NOMO-1 (cell line): ENCODE results near the gene SLX4IP.

ENCODE experiments used
- DNase-seq, 2 experiments: peaks; one replicate each; lab custom pipeline; 2025; ENCODE audit not compliant: unreplicated experiment in 2 of 2; lab: John Stamatoyannopoulos, UW

Gene SLX4IP

GRCh38 chr20:10641467-10641866 lies 206.4 kb downstream of the SLX4IP start:
- DNase-seq: no peak

DNA sequence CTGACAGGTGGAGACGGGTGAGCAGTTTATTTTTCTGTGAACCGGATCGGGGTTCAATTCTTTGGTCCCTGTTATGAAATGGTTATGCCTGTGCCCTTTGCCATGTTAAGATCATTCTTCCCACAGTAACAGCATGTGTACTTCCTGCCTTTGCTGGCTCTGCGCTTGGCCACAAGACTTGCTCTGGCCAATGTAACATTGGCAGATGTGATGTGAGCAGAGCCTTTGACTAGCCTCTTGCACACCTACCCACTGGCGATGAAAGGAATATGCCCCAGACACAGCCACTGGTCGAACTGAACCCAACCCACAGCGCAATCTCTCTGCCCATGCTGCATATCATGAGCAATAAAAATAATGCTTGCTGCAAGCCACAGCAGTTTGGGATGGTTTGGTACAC lies 206.8 kb downstream of the SLX4IP start:
- no peak for DNase-seq

DNA sequence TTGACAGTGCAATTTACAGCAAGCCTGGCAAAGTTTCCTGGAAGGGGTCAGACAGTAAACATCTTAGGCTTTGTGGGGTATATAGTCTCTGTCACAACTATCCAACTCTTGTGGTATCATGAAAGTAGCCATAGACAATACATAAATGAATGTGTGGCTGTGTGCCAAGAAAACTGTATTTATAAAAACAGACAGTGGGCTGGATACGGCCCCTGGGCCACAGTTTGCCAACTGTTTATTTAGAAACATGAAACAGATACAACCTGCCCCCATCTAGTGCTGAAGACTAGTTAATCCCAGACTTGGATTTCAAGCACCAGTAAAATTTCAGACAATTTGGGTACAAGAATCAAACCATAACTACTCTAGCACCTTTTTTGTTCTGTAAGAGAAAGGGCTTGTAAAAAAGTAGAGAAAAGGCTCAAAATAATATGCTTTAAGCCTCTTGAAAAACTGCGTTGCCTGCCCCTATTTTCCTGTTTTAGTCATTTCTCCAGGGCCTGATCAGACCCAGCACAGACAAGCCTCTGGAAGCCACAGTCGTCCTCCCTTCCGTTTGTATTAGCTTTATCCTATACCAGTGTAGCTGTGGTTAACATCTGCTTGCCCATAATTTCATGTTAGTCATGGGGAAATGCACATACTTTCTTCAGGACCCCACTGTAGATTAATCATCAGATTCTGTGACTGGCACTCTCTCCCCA lies 207.9 kb downstream of the SLX4IP start:
- DNase-seq: no peak

DNA sequence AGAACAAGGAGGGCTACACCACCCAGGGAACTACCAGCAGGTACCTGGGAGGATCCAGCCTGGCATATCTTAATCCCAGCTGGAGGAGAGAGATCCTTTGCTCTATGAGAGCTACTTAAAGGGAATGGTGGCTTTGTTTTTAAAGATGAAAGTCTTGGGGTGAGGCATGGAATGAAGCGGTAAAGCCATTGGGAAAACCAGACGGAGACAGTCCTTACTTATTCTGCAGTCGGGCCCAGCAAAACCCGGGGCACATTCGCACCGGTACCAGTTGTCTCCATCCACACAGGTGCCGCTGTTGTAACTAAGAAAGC lies 208.4 kb downstream of the SLX4IP start:
- DNase-seq: no peak

- no peak for DNase-seq
Measured at GRCh38 chr20:10644458-10645204, 209.5 kb downstream of the SLX4IP start.

GRCh38 chr20:10645205-10645570 lies 210.1 kb downstream of the SLX4IP start:
- no peak for DNase-seq

- DNase-seq: no peak
Measured at GRCh38 chr20:10646006-10646405, 210.9 kb downstream of the SLX4IP start.

- no peak for DNase-seq
Measured at GRCh38 chr20:10646886-10647420, 211.8 kb downstream of the SLX4IP start.

- DNase-seq: no peak
Measured at GRCh38 chr20:10647471-10647870, 212.4 kb downstream of the SLX4IP start.

DNA sequence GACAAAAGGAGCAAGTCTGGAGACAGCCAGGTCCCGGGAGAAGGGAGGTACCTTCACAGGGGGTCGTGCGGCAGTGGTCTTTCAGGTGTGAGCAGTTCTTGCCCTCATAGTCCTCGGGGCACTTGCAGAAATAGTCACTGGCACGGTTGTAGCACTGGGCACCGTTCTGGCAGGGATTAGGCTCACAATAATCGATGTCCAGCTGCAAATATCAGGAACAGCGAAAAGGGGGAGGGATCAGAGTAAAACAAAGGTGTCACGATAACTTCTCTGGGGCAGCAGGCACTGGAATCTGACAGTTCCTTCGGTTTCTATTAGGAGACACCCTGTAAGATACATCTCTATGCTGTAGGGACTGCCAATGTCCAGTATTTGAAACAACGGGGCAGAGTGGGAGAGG lies 212.8 kb downstream of the SLX4IP start:
- no peak for DNase-seq

DNA sequence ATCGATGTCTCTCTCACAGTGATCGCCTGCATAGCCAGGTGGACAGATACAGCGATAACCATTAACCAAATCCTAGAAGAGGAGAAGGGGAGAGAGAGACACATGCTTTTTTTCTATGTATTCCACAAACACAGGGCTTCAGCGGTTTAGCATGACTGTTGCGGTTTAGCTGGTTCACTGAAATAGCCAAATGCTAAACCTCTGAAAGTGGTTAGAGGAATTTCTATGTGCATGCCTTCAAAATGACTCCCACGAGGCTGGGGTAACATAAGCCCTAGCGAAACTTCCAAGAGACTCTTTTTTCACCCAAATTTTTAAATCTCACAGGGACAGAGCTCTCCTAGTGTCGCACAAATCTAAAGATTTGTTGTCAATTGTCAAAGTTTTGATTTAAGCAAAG lies 213.5 kb downstream of the SLX4IP start:
- DNase-seq: no peak

GRCh38 chr20:10649080-10649796 lies 214.1 kb downstream of the SLX4IP start:
- DNase-seq: no peak

GRCh38 chr20:10649797-10650160 lies 214.7 kb downstream of the SLX4IP start:
- DNase-seq: no peak

DNA sequence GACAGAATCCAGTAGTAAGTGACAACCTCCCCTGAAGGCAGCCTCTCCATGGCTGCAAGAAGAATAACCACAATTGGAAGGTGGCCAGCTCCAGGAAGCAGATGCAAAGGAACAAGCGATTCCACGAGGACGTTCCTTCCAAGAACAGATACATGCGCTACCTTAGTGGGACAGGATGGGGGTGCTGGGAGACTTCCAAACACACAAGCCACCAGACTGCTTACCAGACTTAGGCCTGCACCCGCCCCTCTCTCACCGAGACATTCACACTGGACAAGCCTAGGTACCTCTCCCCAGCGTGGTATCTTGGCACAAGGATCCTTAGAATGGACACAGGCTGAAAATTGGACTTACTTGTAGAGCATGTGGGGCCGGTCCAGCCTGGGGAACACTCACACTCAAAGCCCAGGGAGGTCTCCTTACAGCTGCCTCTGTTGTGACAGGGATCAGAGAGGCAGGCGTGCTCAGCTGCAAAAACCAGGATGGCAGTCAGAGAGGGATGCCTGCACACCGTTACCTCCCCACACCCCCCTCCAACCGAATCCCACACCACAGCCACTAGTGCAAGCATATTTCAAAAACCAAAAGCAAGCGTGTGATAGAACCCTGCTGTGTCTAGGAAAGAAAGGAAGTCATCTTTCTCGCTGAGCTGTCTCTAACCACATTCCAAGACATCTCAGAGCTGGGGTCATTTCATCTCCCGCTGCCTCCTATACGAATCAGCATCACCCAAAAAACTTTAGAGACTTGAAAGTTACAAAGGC lies 216.3 kb downstream of the SLX4IP start:
- DNase-seq: no peak

GRCh38 chr20:10652185-10652584 lies 217.1 kb downstream of the SLX4IP start:
- DNase-seq: no peak

DNA sequence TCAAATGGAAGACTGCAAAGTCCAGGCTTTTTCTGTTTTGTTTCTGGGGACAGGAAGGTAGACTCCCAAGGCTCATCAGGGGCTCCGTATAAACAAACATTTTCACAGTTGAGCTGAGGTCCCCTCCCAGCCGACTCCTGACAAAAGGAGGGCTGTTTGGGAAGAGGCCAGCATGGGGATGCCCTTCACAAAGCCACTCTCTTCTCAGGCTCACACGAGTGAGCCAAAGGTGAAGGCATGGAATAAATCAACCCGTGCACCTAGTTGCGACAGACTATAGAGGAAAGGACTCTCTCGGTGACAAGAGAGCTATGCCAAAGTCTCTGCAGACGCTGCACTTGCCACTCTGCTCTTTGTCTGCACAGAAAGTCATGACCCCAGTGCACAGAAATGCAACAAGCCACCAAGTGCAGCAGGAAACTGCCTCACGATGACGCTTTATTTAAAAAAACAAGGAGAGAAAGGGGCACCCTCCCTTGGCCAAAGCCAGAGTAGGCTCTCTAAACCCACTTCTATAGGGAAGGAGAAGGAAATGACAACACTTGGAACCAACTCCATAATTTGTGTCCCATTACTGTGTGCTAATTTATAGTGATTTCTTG lies 217.7 kb downstream of the SLX4IP start:
- DNase-seq: no peak

GRCh38 chr20:10653599-10654249 lies 218.6 kb downstream of the SLX4IP start:
- DNase-seq: no peak

DNA sequence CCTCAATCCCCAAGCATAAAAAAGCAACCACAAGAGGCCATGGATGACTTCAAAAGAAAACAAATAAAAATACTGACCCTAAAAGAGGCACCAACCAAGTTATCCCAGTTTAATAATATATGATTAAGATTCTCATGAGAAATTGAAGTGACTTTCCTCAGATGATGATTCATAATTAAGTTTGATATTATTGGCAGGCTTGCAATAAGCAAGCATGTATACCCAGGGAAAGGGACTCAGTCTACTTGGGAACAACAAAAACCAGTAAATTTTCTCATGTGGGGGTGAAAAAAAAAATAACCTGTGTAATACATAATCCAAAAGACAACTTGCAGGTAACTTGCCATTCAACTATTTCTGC lies 219.1 kb downstream of the SLX4IP start:
- DNase-seq: no peak

DNA sequence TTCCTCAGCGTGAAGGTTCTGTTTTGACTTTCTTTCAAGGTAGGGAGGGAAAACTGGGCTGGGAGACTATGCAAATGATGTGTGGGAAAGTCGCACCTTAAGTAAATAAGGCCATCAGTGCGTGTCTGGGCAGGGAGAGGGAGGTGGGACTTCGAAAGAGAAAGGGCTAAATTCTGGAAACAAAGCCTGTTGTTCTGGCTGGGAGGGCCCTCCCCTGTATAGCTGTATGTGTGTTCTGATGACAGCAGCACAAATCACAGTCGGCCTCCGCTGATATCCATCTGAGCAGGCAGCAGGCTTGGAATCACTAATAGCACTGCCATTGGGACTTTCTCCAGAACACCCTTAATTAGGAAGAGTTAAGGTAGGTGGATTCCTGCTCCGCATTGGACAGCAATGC lies 219.5 kb downstream of the SLX4IP start:
- no peak for DNase-seq
